ENCODE data around the gene ADGRG6.

The ADGRG6 gene

DNA sequence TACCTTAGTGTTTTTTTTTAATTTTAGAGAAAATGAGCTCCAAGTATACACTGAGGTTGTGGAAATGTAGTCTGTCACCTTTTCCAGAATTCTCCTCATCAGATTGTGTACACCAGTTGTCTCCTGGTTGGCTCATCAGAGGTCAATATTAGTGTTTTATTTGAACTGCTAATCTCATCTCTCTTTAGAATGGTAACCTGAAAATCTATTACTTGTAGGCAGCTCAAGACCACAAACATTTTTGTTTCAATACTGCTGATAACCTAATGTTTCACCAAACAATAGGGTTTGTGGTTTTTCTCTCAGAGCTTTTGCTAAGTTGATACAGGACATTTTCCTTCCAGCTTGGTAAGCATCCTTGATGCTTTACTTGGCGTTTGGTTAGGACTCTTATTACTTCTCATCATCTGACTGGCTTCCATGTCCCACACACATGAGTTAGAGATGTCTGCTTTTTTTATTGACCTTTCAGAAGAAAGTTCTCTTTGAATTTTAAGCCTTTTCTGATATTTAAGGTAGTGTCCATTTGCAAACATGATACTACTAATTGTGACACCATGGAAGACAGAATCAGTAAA lies 15.1 kb downstream of the ADGRG6 start:
- DNase-seq (ENCODE audit: extremely low read depth, low read depth): no peak
- no peak overlapping the region for H3K4me3 ChIP-seq (replicated peaks; ENCODE audit: low read depth, low read length)
- TF ChIP-seq, protein P1, sequence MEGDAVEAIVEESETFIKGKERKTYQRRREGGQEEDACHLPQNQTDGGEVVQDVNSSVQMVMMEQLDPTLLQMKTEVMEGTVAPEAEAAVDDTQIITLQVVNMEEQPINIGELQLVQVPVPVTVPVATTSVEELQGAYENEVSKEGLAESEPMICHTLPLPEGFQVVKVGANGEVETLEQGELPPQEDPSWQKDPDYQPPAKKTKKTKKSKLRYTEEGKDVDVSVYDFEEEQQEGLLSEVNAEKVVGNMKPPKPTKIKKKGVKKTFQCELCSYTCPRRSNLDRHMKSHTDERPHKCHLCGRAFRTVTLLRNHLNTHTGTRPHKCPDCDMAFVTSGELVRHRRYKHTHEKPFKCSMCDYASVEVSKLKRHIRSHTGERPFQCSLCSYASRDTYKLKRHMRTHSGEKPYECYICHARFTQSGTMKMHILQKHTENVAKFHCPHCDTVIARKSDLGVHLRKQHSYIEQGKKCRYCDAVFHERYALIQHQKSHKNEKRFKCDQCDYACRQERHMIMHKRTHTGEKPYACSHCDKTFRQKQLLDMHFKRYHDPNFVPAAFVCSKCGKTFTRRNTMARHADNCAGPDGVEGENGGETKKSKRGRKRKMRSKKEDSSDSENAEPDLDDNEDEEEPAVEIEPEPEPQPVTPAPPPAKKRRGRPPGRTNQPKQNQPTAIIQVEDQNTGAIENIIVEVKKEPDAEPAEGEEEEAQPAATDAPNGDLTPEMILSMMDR (IDR thresholded peaks at IDR 0.05; ENCODE audit: low read depth, low read length, missing control alignments): no peak

DNA sequence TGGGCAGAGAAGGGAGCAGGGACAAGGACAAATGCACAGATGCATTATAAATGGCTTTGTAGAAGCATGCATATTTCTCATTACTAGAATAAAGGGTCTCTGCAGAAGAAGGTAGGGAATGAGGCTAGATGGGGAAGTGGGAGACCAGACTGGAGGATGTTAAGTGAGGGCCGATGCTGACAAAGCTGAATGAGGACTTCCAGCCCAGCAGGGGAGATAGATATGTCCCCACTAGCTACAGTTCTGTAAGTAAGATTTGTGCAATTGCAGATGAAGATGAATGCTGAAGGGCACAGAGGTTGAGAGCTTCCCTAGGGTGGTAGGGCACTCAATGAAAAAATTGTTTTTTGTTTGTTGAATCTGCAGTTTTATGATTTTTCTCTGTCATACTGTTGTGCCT lies 16.9 kb downstream of the ADGRG6 start:
- H3K4me3 ChIP-seq (replicated peaks; ENCODE audit: low read depth, low read length): no peak overlapping the region
- DNase-seq (ENCODE audit: extremely low read depth, low read depth): no peak
- TF ChIP-seq, protein P1 (IDR thresholded peaks at IDR 0.05; ENCODE audit: low read depth, low read length, missing control alignments): no peak

- TF ChIP-seq, protein P1 (IDR thresholded peaks at IDR 0.05; ENCODE audit: low read depth, low read length, missing control alignments): no peak
- no peak overlapping the region for H3K4me3 ChIP-seq (replicated peaks; ENCODE audit: low read depth, low read length)
- no peak for DNase-seq (ENCODE audit: extremely low read depth, low read depth)
Observed at GRCh38 chr6:142320366-142320765, 18.6 kb downstream of the ADGRG6 start.

DNA sequence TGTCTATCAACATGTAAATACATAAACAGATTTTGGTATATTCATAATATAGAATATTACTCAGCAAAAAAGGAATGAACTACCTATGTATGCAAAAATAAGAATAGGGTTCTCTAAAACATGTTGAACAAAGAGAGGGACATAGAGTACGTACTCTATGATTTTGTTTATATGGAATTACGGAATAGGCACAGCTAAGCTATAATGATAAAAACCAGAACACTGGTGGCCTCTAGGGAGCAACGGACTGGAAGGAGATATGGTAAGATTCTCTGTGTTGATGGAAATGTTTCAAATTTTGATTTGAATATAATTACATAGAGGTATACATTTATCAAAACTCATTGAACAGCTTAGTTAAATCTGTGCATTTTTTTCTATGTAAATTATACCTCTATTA lies 19.6 kb downstream of the ADGRG6 start:
- DNase-seq (ENCODE audit: extremely low read depth, low read depth): no peak
- H3K4me3 ChIP-seq (replicated peaks; ENCODE audit: low read depth, low read length): no peak overlapping the region
- TF ChIP-seq, protein P1 (IDR thresholded peaks at IDR 0.05; ENCODE audit: low read depth, low read length, missing control alignments): no peak

DNA sequence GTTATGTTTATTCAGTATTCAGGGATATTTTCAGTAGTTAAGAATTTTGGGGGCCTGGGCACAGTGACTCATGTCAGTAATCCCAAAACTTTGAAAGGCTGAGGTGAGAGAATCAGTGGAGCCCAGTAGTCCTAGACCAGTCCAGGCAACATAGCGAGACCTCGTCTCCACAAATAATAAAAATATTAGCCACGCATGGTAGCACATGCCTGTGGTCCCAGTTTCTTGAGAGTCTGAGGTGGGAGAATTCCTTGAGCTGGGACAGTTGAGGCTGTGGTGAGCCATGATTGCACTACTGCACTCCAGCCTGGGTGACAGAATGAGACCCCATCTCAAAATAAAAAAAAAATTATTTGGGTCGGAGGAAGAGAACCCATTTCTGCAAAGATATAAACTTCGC lies 20.3 kb downstream of the ADGRG6 start:
- TF ChIP-seq, protein P1 (IDR thresholded peaks at IDR 0.05; ENCODE audit: low read depth, low read length, missing control alignments): no peak
- no peak for DNase-seq (ENCODE audit: extremely low read depth, low read depth)
- no peak overlapping the region for H3K4me3 ChIP-seq (replicated peaks; ENCODE audit: low read depth, low read length)

- TF ChIP-seq, protein P1 (IDR thresholded peaks at IDR 0.05; ENCODE audit: low read depth, low read length, missing control alignments): no peak
- no peak overlapping the region for H3K4me3 ChIP-seq (replicated peaks; ENCODE audit: low read depth, low read length)
- DNase-seq (ENCODE audit: extremely low read depth, low read depth): no peak
Observed at GRCh38 chr6:142322504-142323198, 20.8 kb downstream of the ADGRG6 start.

Data from HFF-Myc (cell line).